ENCODE data around the gene TRIM24.

DNA sequence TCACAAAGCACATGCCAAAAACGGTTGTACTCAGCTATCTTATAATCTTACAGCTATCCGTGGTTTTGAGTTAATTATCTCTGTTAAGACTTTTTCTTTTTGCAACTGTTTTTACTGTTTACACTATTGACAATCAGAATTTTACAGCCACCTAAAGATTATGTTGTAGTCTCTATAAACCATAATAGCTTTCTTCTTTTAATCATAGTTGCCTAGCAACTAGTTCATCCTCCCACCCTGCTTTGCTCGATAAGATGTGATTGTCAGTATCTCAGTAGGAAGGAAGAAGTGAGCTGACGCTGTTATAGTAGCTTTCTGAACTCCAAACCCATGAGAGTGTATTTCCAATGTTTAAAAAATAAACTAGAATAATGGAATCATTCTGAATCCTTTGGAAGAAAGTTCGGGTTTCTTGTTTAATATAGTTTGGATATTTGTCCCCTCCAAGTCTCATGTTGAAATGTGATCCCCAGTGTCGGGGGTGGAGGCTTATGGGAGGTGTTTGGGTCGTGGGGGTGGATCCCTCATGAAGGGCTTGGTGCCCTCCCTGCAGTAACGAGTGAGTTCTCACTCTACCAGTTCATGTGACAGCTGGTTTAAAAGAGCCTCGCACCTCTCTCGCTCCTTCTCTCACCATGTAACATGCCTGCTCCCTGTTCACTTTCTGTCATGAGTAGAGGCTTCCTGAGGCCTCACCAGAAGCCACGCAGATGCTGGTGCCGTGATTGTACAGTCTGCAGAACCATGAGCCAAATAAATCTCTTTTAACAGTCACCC, 173.0 kb downstream of the TRIM24 start:
- TF ChIP-seq POLR2AphosphoS5 (IDR thresholded peaks at IDR 0.05; ENCODE audit: low read depth, low read length) (no peak), POLR2A (IDR thresholded peaks at IDR 0.05; ENCODE audit: low read depth, low read length) (no peak), TAF1 (IDR thresholded peaks at IDR 0.05; ENCODE audit: low read depth, low read length) (no peak), PAX5 (IDR thresholded peaks at IDR 0.05; ENCODE audit: insufficient read depth, low read length, severe bottlenecking) (no peak)
